Keratinocyte (primary cell): ENCODE measurements around the gene CCL7. TPM values are rescaled to one million over a fixed set of nuclear protein-coding genes. Genes with fewer than 3 reads are reported as not detected.

Source experiments
- DNase-seq: peaks from one replicate; pipeline ENCODE4 v3.0.0-alpha.2; 2011; ENCODE audit warnings: low read depth, missing footprints, low spot score
- FAIRE-seq: peaks from 2 replicates; lab custom pipeline; 2011; peaks lifted over from hg19 to GRCh38; lab: Jason Lieb, UNC
- H2AFZ ChIP-seq: 2 replicates; pipeline ENCODE4 v1.6.0; 2012; ENCODE audit warnings: low read length, control low read depth, inconsistent platforms; ENCODE audit not compliant: control insufficient read depth
- H3K27ac ChIP-seq: 2 replicates; pipeline ENCODE4 v1.5.1; 2011; ENCODE audit warnings: low read length; ENCODE audit not compliant: control insufficient read depth, insufficient read depth
- H3K27me3 ChIP-seq: 3 replicates; pipeline ENCODE4 v1.6.0; 2011; ENCODE audit warnings: low read length; ENCODE audit not compliant: control insufficient read depth, insufficient read depth; ENCODE audit errors: extremely low read depth
- H3K36me3 ChIP-seq, 2 experiments: 2 replicates in 1 of 2; 3 replicates in 1 of 2; pipeline ENCODE4 v1.5.1; 2011; ENCODE audit warnings: low read length in 2 of 2, mild to moderate bottlenecking in 1 of 2; ENCODE audit not compliant: control insufficient read depth in 2 of 2, insufficient read depth in 2 of 2; ENCODE audit errors: extremely low read depth in 1 of 2
- H3K4me1 ChIP-seq: 3 replicates; pipeline ENCODE4 v1.5.1; 2011; ENCODE audit warnings: low read length; ENCODE audit not compliant: control insufficient read depth, insufficient read depth; ENCODE audit errors: extremely low read depth
- H3K4me2 ChIP-seq: 3 replicates; pipeline ENCODE4 v1.6.0; 2011; ENCODE audit warnings: low read depth, low read length; ENCODE audit not compliant: control insufficient read depth, insufficient read depth; ENCODE audit errors: extremely low read depth
- H3K4me3 ChIP-seq, 3 experiments: fragments of 200-600 bp in 1 of 3; sonication (generic) in 1 of 3; 2 replicates in 2 of 3; 3 replicates in 1 of 3; pipeline ENCODE4 v1.5.1; 2011 to 2016; ENCODE audit warnings: low read length in 3 of 3, mild to moderate bottlenecking in 3 of 3, control low read depth in 2 of 3, inconsistent platforms in 1 of 3, low read depth in 1 of 3, mixed read lengths in 1 of 3, mixed run types in 1 of 3, moderate library complexity in 1 of 3; ENCODE audit not compliant: control insufficient read depth in 2 of 3, insufficient read depth in 2 of 3; ENCODE audit errors: extremely low read depth in 1 of 3
- H3K79me2 ChIP-seq: 2 replicates; pipeline ENCODE4 v1.6.0; 2012; ENCODE audit warnings: low read length; ENCODE audit not compliant: control insufficient read depth, insufficient read depth
- H3K9ac ChIP-seq: 3 replicates; pipeline ENCODE4 v1.6.0; 2011; ENCODE audit warnings: low read length; ENCODE audit not compliant: control insufficient read depth, insufficient read depth; ENCODE audit errors: extremely low read depth
- H3K9me1 ChIP-seq: 3 replicates; pipeline ENCODE4 v1.6.0; 2011; ENCODE audit warnings: low read length; ENCODE audit not compliant: control insufficient read depth, insufficient read depth; ENCODE audit errors: extremely low read depth
- H3K9me3 ChIP-seq: 2 replicates; pipeline ENCODE4 v1.5.1; 2012; ENCODE audit warnings: low read depth, low read length; ENCODE audit not compliant: control insufficient read depth
- H4K20me1 ChIP-seq: 3 replicates; pipeline ENCODE4 v1.6.0; 2011; ENCODE audit warnings: low read length; ENCODE audit not compliant: control insufficient read depth, insufficient read depth; ENCODE audit errors: extremely low read depth
- CTCF ChIP-seq, 3 experiments: IDR thresholded peaks in 1 of 3; conservative IDR thresholded peaks in 1 of 3; optimal IDR thresholded peaks in 1 of 3; 2 replicates in 2 of 3; 3 replicates in 1 of 3; pipeline versions ENCODE3 to v1.5.1; 2011; ENCODE audit warnings: low read length in 3 of 3, mild to moderate bottlenecking in 3 of 3, moderate library complexity in 2 of 3, control low read depth in 1 of 3, inconsistent platforms in 1 of 3; ENCODE audit not compliant: insufficient read depth in 2 of 3; ENCODE audit errors: extremely low read depth in 1 of 3
- EZH2 ChIP-seq: IDR thresholded peaks from one replicate; pipeline ENCODE4 v1.6.1; 2012; ENCODE audit warnings: inconsistent platforms, mild to moderate bottlenecking, low read length, moderate library complexity
- dilution Hi-C: fragments of 300-500 bp; cut with MboI; formaldehyde crosslinking; loops from one replicate; pipeline ENCODE4 v1.7.0; 2020; ENCODE audit warnings: low sequenced_read_pairs; ENCODE audit not compliant: extremely low pct_ligation_motif_present
- polyA plus RNA-seq, 5 experiments: library from polyadenylated mRNA; depleted of rRNA in 3 of 5; stranded (reverse) in 3 of 5; stranded (forward) in 1 of 5; unstranded in 1 of 5; fragments of >200 nt; gene quantifications; 1 replicate in 1 of 5; 2 replicates in 3 of 5; 3 replicates in 1 of 5; pipeline versions ENCODE4 v1.2.1 to v1.2.3, GENCODE V29; 2011 to 2012; ENCODE audit warnings: missing spikeins in 2 of 5, low read depth in 1 of 5, low replicate concordance in 1 of 5

Gene CCL7
- polyA plus RNA-seq, 1 donor (not counting 4 experiments of a cell fraction or from before 2014, with no cell fraction given), result not detected

GRCh38 chr17:34246446-34246845 is 23.6 kb upstream of the CCL7 start:
- Histone ChIP-seq H3K27me3 (no peaks in the 10 kb centered on the region), H2AFZ (no peak overlapping the region), H3K9ac (no peak overlapping the region), H3K9me3 (no peaks in the 10 kb centered on the region), H3K4me3 (no peak overlapping the region), H3K4me2 (no peak overlapping the region), H3K27ac (no peak overlapping the region), H3K79me2 (no peaks in the 10 kb centered on the region), H3K4me1 (no peaks in the 10 kb centered on the region), H3K9me1 (no peaks in the 10 kb centered on the region), H4K20me1 (no peaks in the 10 kb centered on the region), H3K36me3 (no peaks in the 10 kb centered on the region)
- no peak for TF ChIP-seq CTCF (optimal IDR thresholded peaks at IDR 0.05 in 1 of 3, IDR thresholded peaks at IDR 0.05 in 1 of 3, conservative IDR thresholded peaks at IDR 0.05 in 1 of 3; ENCODE audit: extremely low read depth in 1 of 3, insufficient read depth in 2 of 3, low read length in 3 of 3)
- no peak for TF ChIP-seq EZH2
- FAIRE-seq (no peak), DNase-seq (no peak)
- dilution Hi-C loops, result no loop called here

- TF ChIP-seq EZH2 (no peak), CTCF (optimal IDR thresholded peaks at IDR 0.05 in 1 of 3, IDR thresholded peaks at IDR 0.05 in 1 of 3, conservative IDR thresholded peaks at IDR 0.05 in 1 of 3; ENCODE audit: extremely low read depth in 1 of 3, insufficient read depth in 2 of 3, low read length in 3 of 3) (no peak)
- dilution Hi-C loops, result no loop called here
- FAIRE-seq (no peak), DNase-seq (no peak)
- Histone ChIP-seq H3K9me3 (no peaks in the 10 kb centered on the region), H3K4me3 (no peak overlapping the region), H3K9me1 (no peaks in the 10 kb centered on the region), H4K20me1 (no peaks in the 10 kb centered on the region), H3K4me2 (no peak overlapping the region), H3K9ac (no peak overlapping the region), H3K36me3 (no peaks in the 10 kb centered on the region), H3K27me3 (no peaks in the 10 kb centered on the region), H3K79me2 (no peaks in the 10 kb centered on the region), H3K4me1 (no peaks in the 10 kb centered on the region), H2AFZ (no peak overlapping the region), H3K27ac (no peak overlapping the region)
Measured at GRCh38 chr17:34246881-34247280, 23.1 kb upstream of the CCL7 start.
